HepG2 (cell line): ENCODE results near the gene ATP6V1C2. TPM values are rescaled to one million over a fixed set of nuclear protein-coding genes. Genes with fewer than 3 reads are reported as not detected.

Experiments
- ATAC-seq: fragments of 200-7000 bp; cut with Tn5 transposase; 3 replicates; pipeline ENCODE4 v1.9.1; 2020; ENCODE audit warnings: mild to moderate bottlenecking, moderate library complexity
- BruUV-seq: library from RNA; stranded (reverse); fragments of 400-500 nt; replicated peaks from 2 replicates; lab custom pipeline; 2021; lab: Mats Ljungman, UMichigan
- CTCF ChIA-PET: fragments of 300-600 bp; formaldehyde crosslinking; extraction: SDS; loops from one replicate; lab custom pipeline; 2021; ENCODE audit warnings: low total read pairs, inconsistent platforms, low intra/inter-chr PET ratio; lab: Yijun Ruan, JAX
- POLR2A ChIA-PET: fragments of 350-600 bp; sonication (Branson Sonifier 250); formaldehyde crosslinking; loops from one replicate; lab custom pipeline; 2020; ENCODE audit warnings: antibody characterized with exemption, inconsistent platforms; lab: Yijun Ruan, JAX
- DNase-seq: peaks from one replicate; pipeline ENCODE4 v3.0.0-alpha.2; 2015; ENCODE audit warnings: low spot score
- FAIRE-seq: peaks from 3 replicates; lab custom pipeline; 2011; peaks lifted over from hg19 to GRCh38; lab: Jason Lieb, UNC
- H2AFZ ChIP-seq: one replicate; pipeline ENCODE4 v1.6.1; 2011; ENCODE audit warnings: low read length, inconsistent platforms
- H3K27ac ChIP-seq: fragments of 300-600 bp; 3 replicates; pipeline ENCODE4 v1.8.0; 2011; ENCODE audit warnings: mixed run types, mild to moderate bottlenecking, mixed read lengths, low read length, inconsistent platforms; ENCODE audit not compliant: insufficient read depth; ENCODE audit errors: extremely low read length
- H3K27me3 ChIP-seq, 2 experiments: fragments of 200-600 bp in 1 of 2; 2 replicates in 1 of 2; 3 replicates in 1 of 2; pipeline versions ENCODE4 v1.6.0 to v1.8.0; 2011; ENCODE audit warnings: low read length in 2 of 2, mild to moderate bottlenecking in 2 of 2, moderate library complexity in 2 of 2, inconsistent platforms in 1 of 2; ENCODE audit not compliant: insufficient read depth in 2 of 2, control insufficient read depth in 1 of 2
- H3K36me3 ChIP-seq, 2 experiments: fragments of 200-600 bp in 1 of 2; replicated peaks in 1 of 2; 2 replicates in 1 of 2; 3 replicates in 1 of 2; pipeline versions ENCODE4 v1.5.1 to v1.8.0; 2011; ENCODE audit warnings: low read length in 2 of 2, inconsistent platforms in 1 of 2; ENCODE audit not compliant: insufficient read depth in 2 of 2, control insufficient read depth in 1 of 2
- H3K4me1 ChIP-seq: 2 replicates; pipeline ENCODE4 v1.5.1; 2012; ENCODE audit warnings: low read length, inconsistent platforms; ENCODE audit not compliant: insufficient read depth
- H3K4me2 ChIP-seq: 2 replicates; pipeline ENCODE4 v1.6.0; 2011; ENCODE audit warnings: low read depth, low read length, inconsistent platforms
- H3K4me3 ChIP-seq, 3 experiments: fragments of 200-600 bp in 1 of 3; sonication (generic), shearing (Covaris generic) in 1 of 3; replicated peaks in 1 of 3; 2 replicates each; pipeline ENCODE4 v1.5.1; 2011 to 2016; ENCODE audit warnings: low read length in 3 of 3, inconsistent platforms in 2 of 3, low read depth in 2 of 3, mild to moderate bottlenecking in 2 of 3, control low read depth in 1 of 3, mixed read lengths in 1 of 3; ENCODE audit not compliant: insufficient read depth in 1 of 3
- H3K79me2 ChIP-seq: one replicate; pipeline ENCODE4 v1.6.1; 2011; ENCODE audit warnings: low read length, inconsistent platforms; ENCODE audit not compliant: insufficient read depth
- H3K9ac ChIP-seq: 2 replicates; pipeline ENCODE4 v1.6.0; 2011; ENCODE audit warnings: mild to moderate bottlenecking, low read depth, low read length, inconsistent platforms; ENCODE audit not compliant: insufficient read depth
- H3K9me3 ChIP-seq: 2 replicates; pipeline ENCODE4 v1.5.1; 2012; ENCODE audit warnings: mild to moderate bottlenecking, low read length
- H4K20me1 ChIP-seq: 2 replicates; pipeline ENCODE4 v1.6.0; 2011; ENCODE audit warnings: inconsistent platforms, mild to moderate bottlenecking, low read length, moderate library complexity; ENCODE audit not compliant: insufficient read depth
- ATF7 ChIP-seq, 2 experiments: fragments of 450-650 bp in 1 of 2; sonication (generic) in 1 of 2; formaldehyde crosslinking in 1 of 2; IDR thresholded peaks; 2 replicates each; pipeline versions ENCODE4 v1.4.0 to v1.6.1; 2016 to 2020; ENCODE audit warnings: antibody characterized with exemption in 1 of 2, mild to moderate bottlenecking in 1 of 2, missing genetic modification reagents in 1 of 2
- ATF7-NPFF ChIP-seq: sonication (generic); formaldehyde crosslinking; IDR thresholded peaks from 2 replicates; pipeline ENCODE4 v1.8.1; 2023; ENCODE audit warnings: mild to moderate bottlenecking, low read depth, missing genetic modification reagents, moderate library complexity
- CREB1 ChIP-seq, 2 experiments: fragments of 450-650 bp in 1 of 2; IDR thresholded peaks; 2 replicates each; pipeline ENCODE4 v1.6.1; 2016 to 2017; ENCODE audit warnings: control low read depth in 1 of 2, mild to moderate bottlenecking in 1 of 2, missing compliant biosample characterization in 1 of 2, missing genetic modification characterization in 1 of 2
- ELF1 ChIP-seq: sonication (generic); formaldehyde crosslinking; IDR thresholded peaks from 2 replicates; pipeline ENCODE4 v1.4.0; 2020; ENCODE audit warnings: missing genetic modification reagents
- GABPB1 ChIP-seq: IDR thresholded peaks from 2 replicates; pipeline ENCODE4 v1.6.1; 2016; ENCODE audit warnings: mild to moderate bottlenecking, missing genetic modification reagents, moderate library complexity, missing compliant biosample characterization
- HDAC1 ChIP-seq: sonication (generic); formaldehyde crosslinking; IDR thresholded peaks from 2 replicates; pipeline ENCODE4 v1.5.1; 2020; ENCODE audit warnings: mild to moderate bottlenecking, missing genetic modification reagents
- KDM1A ChIP-seq: IDR thresholded peaks from 2 replicates; pipeline ENCODE4 v1.6.1; 2016; ENCODE audit warnings: missing compliant biosample characterization
- PHF8 ChIP-seq: sonication (generic); formaldehyde crosslinking; IDR thresholded peaks from 2 replicates; pipeline ENCODE4 v1.5.0; 2020; ENCODE audit warnings: missing genetic modification reagents
- SCMH1 ChIP-seq: sonication (generic); formaldehyde crosslinking; IDR thresholded peaks from 2 replicates; pipeline ENCODE4 v1.9.0; 2021; ENCODE audit warnings: missing genetic modification reagents, mild to moderate bottlenecking, borderline replicate concordance
- ZMYM2 ChIP-seq: sonication (generic); formaldehyde crosslinking; IDR thresholded peaks from 2 replicates; pipeline ENCODE4 v1.8.0; 2022; ENCODE audit warnings: mild to moderate bottlenecking, missing genetic modification reagents
- ZNF230 ChIP-seq: sonication (generic); formaldehyde crosslinking; IDR thresholded peaks from 2 replicates; pipeline ENCODE4 v1.4.0; 2020; ENCODE audit warnings: mild to moderate bottlenecking, missing genetic modification reagents
- ZNF256 ChIP-seq: sonication (generic); formaldehyde crosslinking; conservative IDR thresholded peaks from 2 replicates; pipeline ENCODE4 v1.4.0; 2020; ENCODE audit warnings: missing genetic modification reagents
- ZNF564 ChIP-seq: sonication (generic); formaldehyde crosslinking; IDR thresholded peaks from 2 replicates; pipeline ENCODE4 v1.8.1; 2023; ENCODE audit warnings: mild to moderate bottlenecking, missing genetic modification reagents
- ZNF773 ChIP-seq: sonication (generic); formaldehyde crosslinking; IDR thresholded peaks from 2 replicates; pipeline ENCODE4 v1.4.0; 2020; ENCODE audit warnings: missing genetic modification reagents, borderline replicate concordance
- WGBS: methylation state at CpG from one replicate; pipeline ENCODE4 v1.1.6; 2017; ENCODE audit warnings: low lambda C conversion rate; 5-methylcytosine and 5-hydroxymethylcytosine counted together
- in situ Hi-C: cut with HindIII; loops from 2 replicates; pipeline ENCODE4 v1.10.0; 2017; ENCODE audit warnings: low pct_unique_long_range_greater_than_20kb; ENCODE audit not compliant: extremely low pct_ligation_motif_present
- intact Hi-C: fragments of 100-400 bp; cut with micrococcal nuclease; formaldehyde crosslinking; loops from one replicate; pipeline ENCODE4 v1.10.0; 2022; ENCODE audit not compliant: unreplicated experiment
- polyA plus RNA-seq, 8 experiments: library from polyadenylated mRNA; depleted of rRNA in 3 of 8; stranded (reverse) in 7 of 8; unstranded in 1 of 8; fragments of >200 nt; fragmentation: Illumina TruSeq in 4 of 8; extraction: Trizol in 4 of 8; gene quantifications; 2 replicates each; pipeline versions ENCODE4 v1.2.1 to v1.2.3, GENCODE V29; 2011 to 2016; ENCODE audit warnings: low read depth in 4 of 8, missing spikeins in 1 of 8, mixed read lengths in 1 of 8; ENCODE audit not compliant: insufficient read depth in 1 of 8
- total RNA-seq, 5 experiments: library from RNA; depleted of rRNA; stranded (reverse); fragments of >200 nt; fragmentation: Illumina TruSeq; extraction: Trizol; gene quantifications; 2 replicates each; pipeline ENCODE4 v1.2.3, GENCODE V29; 2016; ENCODE audit warnings: low read depth in 1 of 5
- TF ChIP-seq, protein P1 (sequence below): sonication (generic); formaldehyde crosslinking; IDR thresholded peaks from 2 replicates; pipeline ENCODE4 v1.9.0; 2021; ENCODE audit warnings: mild to moderate bottlenecking, missing genetic modification reagents
- TF ChIP-seq, protein P2 (sequence below): sonication (generic); formaldehyde crosslinking; IDR thresholded peaks from 2 replicates; pipeline ENCODE4 v1.4.0; 2020; ENCODE audit warnings: missing genetic modification reagents, borderline replicate concordance

The ATP6V1C2 gene
- total and polyA plus RNA-seq, 2 of the 13 experiments (the other 11 are each of a cell fraction or from before 2014, with no cell fraction given) = 0.04 to 0.29 TPM

DNA sequence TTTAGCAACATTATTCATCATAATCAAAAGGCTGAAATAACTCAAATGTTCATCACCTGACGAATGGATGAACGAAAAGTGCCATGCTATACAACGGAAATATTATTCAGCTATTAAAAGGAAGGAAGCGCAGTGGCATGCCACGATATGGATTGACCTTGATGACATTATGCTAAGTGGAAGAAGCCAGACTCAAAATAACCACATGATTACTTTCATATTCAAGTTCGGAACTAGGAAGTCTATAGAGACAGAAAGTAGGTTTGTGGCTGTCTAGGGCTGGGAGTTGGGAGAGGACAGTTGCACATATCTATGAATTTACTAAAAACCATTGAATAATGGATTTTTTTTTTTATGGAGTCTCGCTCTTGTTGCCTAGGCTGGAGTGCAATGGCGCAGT, 104.6 kb downstream of the ATP6V1C2 start (continued):
- TF ChIP-seq, protein P1, sequence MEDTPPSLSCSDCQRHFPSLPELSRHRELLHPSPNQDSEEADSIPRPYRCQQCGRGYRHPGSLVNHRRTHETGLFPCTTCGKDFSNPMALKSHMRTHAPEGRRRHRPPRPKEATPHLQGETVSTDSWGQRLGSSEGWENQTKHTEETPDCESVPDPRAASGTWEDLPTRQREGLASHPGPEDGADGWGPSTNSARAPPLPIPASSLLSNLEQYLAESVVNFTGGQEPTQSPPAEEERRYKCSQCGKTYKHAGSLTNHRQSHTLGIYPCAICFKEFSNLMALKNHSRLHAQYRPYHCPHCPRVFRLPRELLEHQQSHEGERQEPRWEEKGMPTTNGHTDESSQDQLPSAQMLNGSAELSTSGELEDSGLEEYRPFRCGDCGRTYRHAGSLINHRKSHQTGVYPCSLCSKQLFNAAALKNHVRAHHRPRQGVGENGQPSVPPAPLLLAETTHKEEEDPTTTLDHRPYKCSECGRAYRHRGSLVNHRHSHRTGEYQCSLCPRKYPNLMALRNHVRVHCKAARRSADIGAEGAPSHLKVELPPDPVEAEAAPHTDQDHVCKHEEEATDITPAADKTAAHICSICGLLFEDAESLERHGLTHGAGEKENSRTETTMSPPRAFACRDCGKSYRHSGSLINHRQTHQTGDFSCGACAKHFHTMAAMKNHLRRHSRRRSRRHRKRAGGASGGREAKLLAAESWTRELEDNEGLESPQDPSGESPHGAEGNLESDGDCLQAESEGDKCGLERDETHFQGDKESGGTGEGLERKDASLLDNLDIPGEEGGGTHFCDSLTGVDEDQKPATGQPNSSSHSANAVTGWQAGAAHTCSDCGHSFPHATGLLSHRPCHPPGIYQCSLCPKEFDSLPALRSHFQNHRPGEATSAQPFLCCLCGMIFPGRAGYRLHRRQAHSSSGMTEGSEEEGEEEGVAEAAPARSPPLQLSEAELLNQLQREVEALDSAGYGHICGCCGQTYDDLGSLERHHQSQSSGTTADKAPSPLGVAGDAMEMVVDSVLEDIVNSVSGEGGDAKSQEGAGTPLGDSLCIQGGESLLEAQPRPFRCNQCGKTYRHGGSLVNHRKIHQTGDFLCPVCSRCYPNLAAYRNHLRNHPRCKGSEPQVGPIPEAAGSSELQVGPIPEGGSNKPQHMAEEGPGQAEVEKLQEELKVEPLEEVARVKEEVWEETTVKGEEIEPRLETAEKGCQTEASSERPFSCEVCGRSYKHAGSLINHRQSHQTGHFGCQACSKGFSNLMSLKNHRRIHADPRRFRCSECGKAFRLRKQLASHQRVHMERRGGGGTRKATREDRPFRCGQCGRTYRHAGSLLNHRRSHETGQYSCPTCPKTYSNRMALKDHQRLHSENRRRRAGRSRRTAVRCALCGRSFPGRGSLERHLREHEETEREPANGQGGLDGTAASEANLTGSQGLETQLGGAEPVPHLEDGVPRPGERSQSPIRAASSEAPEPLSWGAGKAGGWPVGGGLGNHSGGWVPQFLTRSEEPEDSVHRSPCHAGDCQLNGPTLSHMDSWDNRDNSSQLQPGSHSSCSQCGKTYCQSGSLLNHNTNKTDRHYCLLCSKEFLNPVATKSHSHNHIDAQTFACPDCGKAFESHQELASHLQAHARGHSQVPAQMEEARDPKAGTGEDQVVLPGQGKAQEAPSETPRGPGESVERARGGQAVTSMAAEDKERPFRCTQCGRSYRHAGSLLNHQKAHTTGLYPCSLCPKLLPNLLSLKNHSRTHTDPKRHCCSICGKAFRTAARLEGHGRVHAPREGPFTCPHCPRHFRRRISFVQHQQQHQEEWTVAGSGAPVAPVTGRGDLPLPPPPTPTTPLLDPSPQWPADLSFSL (CRISPR knock-in tag) = no peak
- TF ChIP-seq GABPB1 (no peak), ELF1 (no peak)

DNA sequence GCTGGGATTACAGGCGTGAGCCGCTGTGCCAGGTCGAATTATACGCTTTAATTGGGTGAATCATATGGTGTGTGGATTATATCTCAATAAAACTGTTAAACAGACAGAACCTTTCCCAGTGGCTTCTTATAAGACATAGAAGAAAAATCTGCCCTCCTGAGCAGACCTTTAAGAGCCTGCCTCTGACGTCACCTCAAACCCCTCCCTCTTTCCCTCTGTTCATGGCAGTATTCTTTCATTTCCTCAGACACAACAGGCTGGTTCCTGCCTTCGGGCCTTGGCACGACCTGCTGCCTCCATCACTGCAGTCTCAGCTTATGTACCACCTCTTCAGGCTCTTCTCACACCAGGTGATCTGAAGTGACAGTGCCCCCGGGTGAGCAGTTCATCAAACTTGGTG, 105.2 kb downstream of the ATP6V1C2 start:
- H4K20me1 ChIP-seq = no peaks in the 10 kb centered on the region
- H2AFZ ChIP-seq = no peak overlapping the region
- no peaks in the 10 kb centered on the region for H3K79me2 ChIP-seq
- H3K9ac ChIP-seq = no peak overlapping the region
- TF ChIP-seq ZMYM2 = no peak
- no peak for TF ChIP-seq ZNF256 (CRISPR knock-in tag)
- peak; percentile 91 for TF ChIP-seq CREB1 (IDR thresholded peaks at IDR 0.05)
- no peak for TF ChIP-seq CREB1 (CRISPR knock-in tag; IDR thresholded peaks at IDR 0.05)
- no peak for TF ChIP-seq ZNF564
- TF ChIP-seq ATF7 (IDR thresholded peaks at IDR 0.05) = peak; percentile 85
- TF ChIP-seq ATF7 (CRISPR knock-in tag; IDR thresholded peaks at IDR 0.05) = no peak
- TF ChIP-seq ZNF773 (CRISPR knock-in tag) = no peak
- TF ChIP-seq ATF7-NPFF (CRISPR knock-in tag) = no peak
- no peak for TF ChIP-seq ZNF230
- no peak for TF ChIP-seq KDM1A
- TF ChIP-seq PHF8 (CRISPR knock-in tag) = no peak
- TF ChIP-seq, protein P2, sequence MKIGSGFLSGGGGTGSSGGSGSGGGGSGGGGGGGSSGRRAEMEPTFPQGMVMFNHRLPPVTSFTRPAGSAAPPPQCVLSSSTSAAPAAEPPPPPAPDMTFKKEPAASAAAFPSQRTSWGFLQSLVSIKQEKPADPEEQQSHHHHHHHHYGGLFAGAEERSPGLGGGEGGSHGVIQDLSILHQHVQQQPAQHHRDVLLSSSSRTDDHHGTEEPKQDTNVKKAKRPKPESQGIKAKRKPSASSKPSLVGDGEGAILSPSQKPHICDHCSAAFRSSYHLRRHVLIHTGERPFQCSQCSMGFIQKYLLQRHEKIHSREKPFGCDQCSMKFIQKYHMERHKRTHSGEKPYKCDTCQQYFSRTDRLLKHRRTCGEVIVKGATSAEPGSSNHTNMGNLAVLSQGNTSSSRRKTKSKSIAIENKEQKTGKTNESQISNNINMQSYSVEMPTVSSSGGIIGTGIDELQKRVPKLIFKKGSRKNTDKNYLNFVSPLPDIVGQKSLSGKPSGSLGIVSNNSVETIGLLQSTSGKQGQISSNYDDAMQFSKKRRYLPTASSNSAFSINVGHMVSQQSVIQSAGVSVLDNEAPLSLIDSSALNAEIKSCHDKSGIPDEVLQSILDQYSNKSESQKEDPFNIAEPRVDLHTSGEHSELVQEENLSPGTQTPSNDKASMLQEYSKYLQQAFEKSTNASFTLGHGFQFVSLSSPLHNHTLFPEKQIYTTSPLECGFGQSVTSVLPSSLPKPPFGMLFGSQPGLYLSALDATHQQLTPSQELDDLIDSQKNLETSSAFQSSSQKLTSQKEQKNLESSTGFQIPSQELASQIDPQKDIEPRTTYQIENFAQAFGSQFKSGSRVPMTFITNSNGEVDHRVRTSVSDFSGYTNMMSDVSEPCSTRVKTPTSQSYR (CRISPR knock-in tag) = no peak
- no peak for TF ChIP-seq HDAC1 (CRISPR knock-in tag)
- TF ChIP-seq SCMH1 (CRISPR knock-in tag) = no peak
- TF ChIP-seq, all 625 proteins: peak for 2
- H3K9me3 ChIP-seq = no peaks in the 10 kb centered on the region
- no peaks in the 10 kb centered on the region for H3K4me1 ChIP-seq
- intact Hi-C loops = no loop called here
- H3K27me3 ChIP-seq = peaks cover 12 to 73% of the 10 kb centered on the region in 2 experiments; a peak in 4 of 5 replicates
- FAIRE-seq (no peak), DNase-seq (no peak), ATAC-seq (no peak)
- H3K4me3 ChIP-seq = no peak overlapping the region
- no peak overlapping the region for H3K4me2 ChIP-seq
- POLR2A ChIA-PET = no interaction called here
- H3K27ac ChIP-seq = no peak overlapping the region
- no peaks in the 10 kb centered on the region for H3K36me3 ChIP-seq
- 39% methylated on average over 8 of the region's 8 CpGs for WGBS
- CTCF ChIA-PET = no interaction called here
- BruUV-seq = no TSS peak
- in situ Hi-C loops = no loop called here
